SK-N-SH (cell line): ENCODE measurements around the gene CALML4.

Source experiments
- FOSL2 ChIP-seq: IDR thresholded peaks from 2 replicates; pipeline ENCODE4 v1.4.0; 2012; ENCODE audit warnings: low read depth, mild to moderate bottlenecking, moderate library complexity, borderline replicate concordance
- FOXM1 ChIP-seq: IDR thresholded peaks from 2 replicates; pipeline ENCODE4 v1.4.0; 2012; ENCODE audit warnings: low read depth, mild to moderate bottlenecking
- POLR2AphosphoS5 ChIP-seq: IDR thresholded peaks from 2 replicates; pipeline ENCODE4 v1.6.1; 2012; ENCODE audit warnings: low read depth, low read length
- RFX5 ChIP-seq: IDR thresholded peaks from 2 replicates; pipeline ENCODE4 v1.6.1; 2012; ENCODE audit warnings: mild to moderate bottlenecking, improper control_type of control experiment, low read length
- SMC3 ChIP-seq: IDR thresholded peaks from 2 replicates; pipeline ENCODE4 v1.6.1; 2012; ENCODE audit warnings: low read depth, low read length, improper control_type of control experiment
- TAF1 ChIP-seq: IDR thresholded peaks from 2 replicates; pipeline ENCODE4 v1.6.1; 2012; ENCODE audit warnings: low read depth, mild to moderate bottlenecking, low read length, moderate library complexity, borderline replicate concordance
- TF ChIP-seq, protein P1 (sequence below): fragments of 200-600 bp; sonication (generic); IDR thresholded peaks from 2 replicates; pipeline ENCODE4 v1.6.1; 2017; ENCODE audit warnings: antibody characterized with exemption, mild to moderate bottlenecking, moderate library complexity
- TF ChIP-seq, protein P2 (sequence below): IDR thresholded peaks from 2 replicates; pipeline ENCODE4; 2012

DNA sequence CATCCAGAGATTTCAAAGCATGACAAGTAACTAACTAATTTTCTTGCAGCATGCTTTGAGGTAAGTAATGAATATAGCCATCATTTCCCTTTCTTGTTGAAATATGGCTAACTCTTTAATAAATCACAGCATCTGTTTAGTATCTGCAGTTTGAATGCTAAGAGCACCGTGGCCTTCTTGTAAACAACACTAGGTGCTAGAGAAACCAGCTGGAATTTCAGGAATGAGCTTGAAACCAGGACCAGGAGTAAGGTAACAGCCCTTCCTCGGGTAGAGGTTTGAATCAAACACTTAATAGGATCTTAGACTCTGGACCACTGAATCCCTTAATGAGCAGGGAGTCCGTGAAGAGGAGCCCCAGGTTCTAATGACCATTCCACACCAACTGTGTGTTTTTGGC is 13.6 kb downstream of the CALML4 start:
- TF ChIP-seq, protein P1, sequence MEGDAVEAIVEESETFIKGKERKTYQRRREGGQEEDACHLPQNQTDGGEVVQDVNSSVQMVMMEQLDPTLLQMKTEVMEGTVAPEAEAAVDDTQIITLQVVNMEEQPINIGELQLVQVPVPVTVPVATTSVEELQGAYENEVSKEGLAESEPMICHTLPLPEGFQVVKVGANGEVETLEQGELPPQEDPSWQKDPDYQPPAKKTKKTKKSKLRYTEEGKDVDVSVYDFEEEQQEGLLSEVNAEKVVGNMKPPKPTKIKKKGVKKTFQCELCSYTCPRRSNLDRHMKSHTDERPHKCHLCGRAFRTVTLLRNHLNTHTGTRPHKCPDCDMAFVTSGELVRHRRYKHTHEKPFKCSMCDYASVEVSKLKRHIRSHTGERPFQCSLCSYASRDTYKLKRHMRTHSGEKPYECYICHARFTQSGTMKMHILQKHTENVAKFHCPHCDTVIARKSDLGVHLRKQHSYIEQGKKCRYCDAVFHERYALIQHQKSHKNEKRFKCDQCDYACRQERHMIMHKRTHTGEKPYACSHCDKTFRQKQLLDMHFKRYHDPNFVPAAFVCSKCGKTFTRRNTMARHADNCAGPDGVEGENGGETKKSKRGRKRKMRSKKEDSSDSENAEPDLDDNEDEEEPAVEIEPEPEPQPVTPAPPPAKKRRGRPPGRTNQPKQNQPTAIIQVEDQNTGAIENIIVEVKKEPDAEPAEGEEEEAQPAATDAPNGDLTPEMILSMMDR: no peak
- TF ChIP-seq RFX5: no peak
- no peak for TF ChIP-seq FOSL2
- no peak for TF ChIP-seq SMC3
- no peak for TF ChIP-seq TAF1
- 0 out of 2 replicates have a peak, but pooled peaks have one; percentile 8 for TF ChIP-seq POLR2AphosphoS5
- TF ChIP-seq FOXM1: no peak
- TF ChIP-seq, protein P2, sequence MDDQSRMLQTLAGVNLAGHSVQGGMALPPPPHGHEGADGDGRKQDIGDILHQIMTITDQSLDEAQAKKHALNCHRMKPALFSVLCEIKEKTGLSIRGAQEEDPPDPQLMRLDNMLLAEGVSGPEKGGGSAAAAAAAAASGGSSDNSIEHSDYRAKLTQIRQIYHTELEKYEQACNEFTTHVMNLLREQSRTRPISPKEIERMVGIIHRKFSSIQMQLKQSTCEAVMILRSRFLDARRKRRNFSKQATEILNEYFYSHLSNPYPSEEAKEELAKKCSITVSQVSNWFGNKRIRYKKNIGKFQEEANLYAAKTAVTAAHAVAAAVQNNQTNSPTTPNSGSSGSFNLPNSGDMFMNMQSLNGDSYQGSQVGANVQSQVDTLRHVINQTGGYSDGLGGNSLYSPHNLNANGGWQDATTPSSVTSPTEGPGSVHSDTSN: no peak
